ENCODE measurements around the gene ITGA2B.

GRCh38 chr17:44394833-44395232 lies 5.4 kb upstream of the ITGA2B start:
- TF ChIP-seq CTCF (conservative IDR thresholded peaks at IDR 0.05; ENCODE audit: low read length) (no peak), EZH2phosphoT487 (IDR thresholded peaks at IDR 0.05; ENCODE audit: borderline replicate concordance) (no peak)

Measured in Loucy (cell line).